ENCODE results near the gene SLC6A12. TPM values are rescaled to one million over a fixed set of nuclear protein-coding genes. Genes with fewer than 3 reads are reported as not detected.
A peak's percentile ranks its signal among the peaks of the same experiment; 100 is the strongest.
"Not testable (repeated sequence)": the region's sequence is repeated elsewhere in the genome, so short reads cannot be mapped to it uniquely, and the experiment has no call there.

Gene SLC6A12
- total RNA-seq, 1 donor from 2014 or later, result 6.9 TPM

DNA sequence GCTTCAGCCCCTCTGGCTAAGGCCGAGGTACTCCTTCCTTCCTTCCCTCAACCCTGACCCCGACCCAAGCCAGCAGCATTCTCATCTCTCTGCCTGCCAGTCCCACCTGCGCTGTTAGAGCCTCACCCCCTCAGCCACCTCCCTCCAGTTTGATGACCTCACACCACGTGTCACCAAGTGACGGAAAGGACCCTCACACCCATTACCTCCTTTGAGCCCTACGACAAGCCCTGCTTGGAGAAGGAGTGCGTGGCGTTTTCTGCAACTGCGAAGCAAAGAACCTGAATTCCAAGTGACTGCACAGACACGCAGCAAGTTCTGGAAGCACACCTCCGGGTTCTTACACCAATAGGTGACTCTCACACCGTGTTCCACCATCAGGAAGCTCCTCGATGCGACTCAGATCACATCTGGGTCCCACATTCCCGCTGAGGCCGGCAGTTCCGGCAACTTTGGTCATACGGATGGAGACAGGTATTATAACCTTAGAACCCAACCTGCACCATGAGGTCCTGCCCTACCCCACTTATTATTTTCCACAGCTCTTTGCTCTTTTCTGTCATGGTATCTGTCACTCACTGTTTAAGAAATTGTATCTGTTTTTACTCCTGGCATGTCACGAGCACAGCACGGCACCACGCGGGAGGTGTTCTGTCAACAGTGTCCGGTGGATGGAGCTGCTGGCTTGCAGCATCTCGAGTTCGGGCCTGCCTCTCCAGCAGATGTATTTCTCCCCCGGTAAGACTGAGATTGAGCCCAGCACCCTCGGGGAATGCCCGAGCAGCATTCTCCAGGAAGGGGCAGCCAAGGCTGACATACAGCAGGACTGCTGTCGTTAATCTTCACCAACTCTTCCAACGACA is 5.0 kb upstream of the SLC6A12 start:
- DNase-seq (ENCODE audit: low spot score in 2 of 2) (no peak), FAIRE-seq (no peak)

GRCh38 chr12:218221-218620 is 4.3 kb upstream of the SLC6A12 start:
- FAIRE-seq (no peak), DNase-seq (ENCODE audit: low spot score in 2 of 2) (no peak)

GRCh38 chr12:217029-217428 is 3.1 kb upstream of the SLC6A12 start:
- not testable (repeated sequence) for DNase-seq (ENCODE audit: low spot score in 2 of 2); FAIRE-seq

- DNase-seq (ENCODE audit: low spot score in 2 of 2), result no peak
- FAIRE-seq, result no peak
Observed at GRCh38 chr12:215116-215515, 1.2 kb upstream of the SLC6A12 start.

DNA sequence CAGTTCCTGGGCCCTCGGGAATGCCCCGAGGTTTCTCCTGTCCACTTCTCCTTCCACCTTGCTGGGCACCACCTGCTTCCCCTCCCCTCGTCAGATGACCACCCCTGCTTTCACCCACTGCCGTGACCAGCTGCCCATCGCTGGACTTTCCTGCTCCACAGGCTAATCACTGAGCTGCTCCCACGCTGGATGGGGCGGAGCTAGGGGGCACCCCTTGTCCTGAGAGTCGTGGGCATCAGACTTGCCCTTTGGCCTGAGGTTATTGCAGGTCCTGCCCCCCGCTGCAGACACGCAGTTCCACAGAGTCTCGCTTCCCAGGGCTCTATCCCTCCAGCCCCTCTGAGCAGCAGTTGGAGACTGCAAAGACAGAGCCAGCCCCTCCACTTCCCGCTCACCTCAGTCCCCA is 427 bp downstream of the SLC6A12 start:
- FAIRE-seq, result no peak
- no peak for DNase-seq (ENCODE audit: low spot score in 2 of 2)

DNA sequence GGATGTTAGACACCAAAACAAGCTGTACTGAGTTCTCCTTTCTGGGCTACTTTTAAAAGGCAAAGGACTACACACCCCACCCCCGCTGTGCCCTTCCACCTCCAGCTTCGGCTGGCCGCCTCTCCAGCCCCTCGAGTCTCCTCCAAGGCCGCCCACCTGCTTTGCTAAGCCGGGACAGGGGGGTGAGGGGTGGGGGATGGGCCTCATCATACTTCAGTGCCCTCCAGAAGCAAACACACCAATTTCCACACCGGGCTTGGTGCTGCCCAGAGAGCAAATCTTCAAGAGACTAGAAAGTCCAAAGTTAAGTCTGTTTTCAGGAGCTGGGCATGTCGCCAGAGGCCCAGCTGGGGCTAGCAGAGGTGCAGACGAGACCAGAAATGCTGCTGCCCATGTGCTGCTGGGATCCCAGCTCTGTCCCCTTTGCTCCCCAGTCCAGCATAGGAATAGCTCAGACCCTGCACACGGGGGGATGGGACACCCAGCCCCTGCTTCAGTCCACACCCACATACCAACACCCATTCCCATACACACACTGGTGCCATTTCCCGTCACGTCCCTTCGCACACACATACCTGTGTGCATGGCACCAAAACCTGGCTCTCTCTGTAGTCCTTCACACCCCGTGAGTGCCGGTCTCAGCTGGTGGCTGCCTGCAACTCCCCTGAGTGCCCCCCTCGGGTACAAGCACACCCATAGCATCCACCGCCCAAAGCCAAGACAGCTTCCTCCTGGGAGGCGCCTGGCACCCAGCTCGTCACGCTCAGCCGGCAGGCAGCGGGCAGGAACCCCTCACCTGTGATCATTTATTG is 1.0 kb downstream of the SLC6A12 start:
- DNase-seq (ENCODE audit: low spot score in 2 of 2) (no peak), FAIRE-seq (no peak)

DNA sequence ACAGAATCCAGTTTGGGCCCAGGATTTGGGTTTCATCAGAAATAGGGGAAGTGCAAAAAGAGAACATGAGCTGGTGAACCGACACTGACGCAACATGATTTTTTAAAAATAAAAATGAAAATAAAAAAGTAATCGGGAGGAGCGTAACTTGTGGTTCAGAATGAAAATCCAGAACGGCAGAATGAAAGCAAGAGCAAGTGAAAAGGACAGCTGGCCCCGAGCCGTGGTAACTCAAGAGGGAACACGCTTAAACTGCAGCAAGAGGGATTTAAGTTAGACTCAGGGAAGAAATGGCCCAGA is 1.6 kb downstream of the SLC6A12 start:
- FAIRE-seq (no peak), DNase-seq (ENCODE audit: low spot score in 2 of 2) (no peak)

- FAIRE-seq (no peak), DNase-seq (ENCODE audit: low spot score in 2 of 2) (no peak)
Observed at GRCh38 chr12:211639-212414, 2.1 kb downstream of the SLC6A12 start.

DNA sequence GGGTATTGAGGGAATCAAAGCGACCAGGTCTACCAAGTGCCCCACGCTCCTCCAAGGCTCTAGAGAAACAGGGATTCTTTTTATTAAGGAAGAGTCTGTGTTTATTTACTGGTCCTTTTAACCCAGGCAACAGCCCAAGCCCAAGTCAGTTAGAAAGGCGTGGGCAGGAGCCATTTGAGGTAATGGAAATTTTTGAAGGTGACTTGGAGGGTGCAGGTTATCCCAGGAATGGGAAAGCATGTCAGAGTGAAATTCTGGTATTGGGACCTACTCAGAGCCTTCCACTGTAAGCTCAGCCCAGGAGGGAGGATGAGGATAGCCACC is 2.9 kb downstream of the SLC6A12 start:
- no peak for FAIRE-seq

DNA sequence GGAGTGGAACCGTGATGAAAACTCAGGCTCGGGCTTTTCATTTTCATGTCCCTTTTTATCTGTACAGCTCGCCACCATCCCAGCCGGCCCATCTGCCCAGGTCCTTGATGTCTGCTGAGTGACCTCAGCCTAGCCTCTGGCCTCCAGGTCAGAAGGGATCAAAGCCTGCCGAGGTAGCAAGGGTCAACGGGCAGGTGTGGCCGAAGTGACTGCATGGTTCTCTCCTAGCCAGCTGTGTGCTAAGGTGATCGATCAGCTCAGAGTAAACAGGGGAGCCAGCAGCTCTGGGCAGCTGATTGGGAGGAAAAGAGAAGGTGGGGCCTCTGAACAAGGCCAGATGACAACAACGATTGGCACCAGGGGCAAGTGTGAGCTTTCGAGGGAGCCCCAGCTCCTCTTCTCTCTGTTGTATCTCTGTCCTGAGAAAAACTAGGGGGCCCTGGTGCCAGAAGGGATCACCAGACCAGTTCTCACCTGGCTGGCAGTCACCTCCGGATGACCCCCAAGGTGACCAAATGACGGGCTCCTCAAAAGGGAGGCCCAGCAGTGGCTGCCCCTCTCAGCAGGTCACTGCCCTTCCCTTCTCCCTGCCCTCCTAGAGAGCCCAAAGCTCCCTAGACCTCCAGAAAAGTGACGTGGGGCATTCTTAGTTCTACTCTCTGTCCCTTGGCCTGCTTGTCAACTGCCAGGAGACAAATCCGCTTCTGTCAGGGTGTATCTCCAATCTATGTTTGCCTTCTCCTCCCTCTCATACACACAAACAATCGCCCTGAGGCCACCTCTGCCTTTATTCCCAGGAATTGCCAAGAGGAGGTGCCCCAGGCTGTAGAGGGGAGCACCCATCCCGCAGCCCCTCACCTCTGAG is 3.4 kb downstream of the SLC6A12 start:
- no peak for DNase-seq (ENCODE audit: low spot score in 2 of 2)
- FAIRE-seq, result no peak

More for the DNA sequence above, 2.9 kb downstream of the SLC6A12 start:
- DNase-seq (ENCODE audit: low spot score in 2 of 2), result no peak

GRCh38 chr12:209851-210250 is 4.1 kb downstream of the SLC6A12 start:
- DNase-seq (ENCODE audit: low spot score in 2 of 2), result no peak
- FAIRE-seq, result no peak

GRCh38 chr12:209246-209645 is 4.7 kb downstream of the SLC6A12 start:
- no peak for FAIRE-seq

DNA sequence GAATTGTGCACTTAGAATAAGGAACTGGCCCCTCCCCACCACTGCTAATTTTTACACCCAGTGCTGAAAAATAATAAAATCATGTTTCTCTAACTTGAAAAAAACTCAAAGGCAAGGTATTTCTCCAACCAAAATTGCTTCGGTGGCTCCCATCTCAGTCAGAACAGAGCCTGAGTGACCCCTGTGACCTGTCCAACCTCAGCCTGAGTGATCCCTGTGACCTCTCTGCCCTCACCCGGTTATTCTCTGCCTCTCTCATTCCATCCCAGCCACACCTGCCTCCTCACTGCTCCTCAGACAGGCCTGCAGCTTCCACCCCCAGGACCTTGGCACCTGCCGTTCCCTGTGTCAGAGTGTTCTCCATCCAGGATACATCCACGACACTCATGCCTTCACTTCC is 5.1 kb downstream of the SLC6A12 start:
- DNase-seq (ENCODE audit: low spot score in 2 of 2) (no peak), FAIRE-seq (no peak)

More at GRCh38 chr12:209246-209645, 4.7 kb downstream of the SLC6A12 start:
- no peak for DNase-seq (ENCODE audit: low spot score in 2 of 2)

- FAIRE-seq (no peak), DNase-seq (ENCODE audit: low spot score in 2 of 2) (no peak)
Observed at GRCh38 chr12:207804-208203, 6.2 kb downstream of the SLC6A12 start.

DNA sequence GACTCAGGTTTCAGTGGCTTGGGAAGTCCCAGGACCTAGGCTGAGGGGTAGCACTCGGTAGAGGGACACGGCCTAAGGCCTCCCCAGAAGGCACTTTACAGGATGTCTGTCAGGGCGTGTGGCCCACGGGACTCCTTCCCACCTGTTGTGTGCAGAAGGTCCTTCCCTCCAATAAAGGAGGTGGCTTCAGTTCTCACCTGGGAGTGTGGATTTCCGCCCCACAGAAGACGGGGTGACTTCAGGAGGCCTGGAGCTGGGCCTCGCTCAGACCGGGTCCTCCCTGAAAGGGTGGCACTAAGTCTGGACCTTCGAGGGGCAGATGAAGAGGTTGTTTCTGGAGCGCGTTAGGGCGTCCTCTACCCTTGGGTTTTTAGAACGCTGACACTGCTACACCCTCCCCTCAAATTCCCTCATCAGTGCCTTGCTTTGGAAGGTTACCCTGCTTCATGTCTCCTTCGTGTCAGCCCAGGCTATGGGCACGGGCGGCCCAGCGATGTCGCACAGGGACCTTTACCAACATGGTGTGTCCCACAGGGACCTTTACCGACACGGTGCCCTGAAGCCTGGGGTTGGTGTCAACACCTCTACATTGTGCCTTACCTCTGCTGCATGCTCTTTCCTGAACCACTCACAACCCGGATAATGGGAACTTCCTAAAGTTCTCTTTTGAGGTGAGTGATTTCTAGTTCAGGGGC is 7.1 kb downstream of the SLC6A12 start:
- FAIRE-seq, result no peak

GRCh38 chr12:205026-205425 is 8.9 kb downstream of the SLC6A12 start:
- DNase-seq (ENCODE audit: low spot score in 2 of 2), result no peak
- no peak for FAIRE-seq

More for the DNA sequence above, 7.1 kb downstream of the SLC6A12 start:
- no peak for DNase-seq (ENCODE audit: low spot score in 2 of 2)

- FAIRE-seq (no peak), DNase-seq (ENCODE audit: low spot score in 2 of 2) (no peak)
Observed at GRCh38 chr12:204261-204678, 9.7 kb downstream of the SLC6A12 start.

DNA sequence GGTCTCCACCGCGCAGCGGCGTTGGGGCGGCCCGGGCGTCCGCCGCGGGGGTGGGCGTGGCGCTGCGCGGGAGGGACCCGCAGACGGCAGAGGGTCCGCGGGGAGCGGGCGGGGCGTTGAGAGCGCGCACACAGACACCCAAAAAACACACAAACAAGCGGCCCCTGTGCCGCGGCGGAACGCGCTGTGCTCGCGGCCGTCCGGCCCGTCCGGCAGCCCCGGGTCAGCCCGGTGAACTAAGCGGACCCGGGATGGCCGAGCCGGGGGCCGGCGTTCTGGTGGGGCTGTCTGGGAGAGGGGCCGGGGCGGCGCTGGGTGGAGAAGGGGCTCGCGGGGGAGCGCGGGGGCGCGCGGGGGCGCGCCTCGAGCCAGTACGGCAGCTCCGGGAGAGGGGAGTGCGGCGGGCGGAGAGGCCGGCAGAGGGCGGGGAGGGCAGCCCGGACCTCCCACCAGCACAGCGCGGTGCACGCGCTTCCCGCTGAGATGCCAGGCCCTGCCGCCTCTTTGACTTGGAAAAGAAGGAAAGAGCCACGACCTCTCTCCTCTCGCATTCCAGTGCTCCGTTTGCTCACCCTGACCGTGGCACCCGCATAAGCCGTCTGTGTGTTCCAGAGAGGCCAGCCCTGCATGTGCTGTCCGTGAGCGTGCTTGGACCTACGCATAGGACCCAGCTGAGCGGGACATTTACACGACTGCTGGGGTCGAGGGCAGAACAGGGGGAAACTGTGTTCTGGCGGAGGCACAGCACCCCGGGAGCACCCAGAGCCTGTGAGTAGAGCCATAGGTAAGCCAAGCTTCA is 10.3 kb downstream of the SLC6A12 start:
- FAIRE-seq, result no peak
- DNase-seq (ENCODE audit: low spot score in 2 of 2), result peak; percentile 64 to 73

- FAIRE-seq, result no peak
Observed at GRCh38 chr12:203074-203461, 10.9 kb downstream of the SLC6A12 start.

More at GRCh38 chr12:203074-203461, 10.9 kb downstream of the SLC6A12 start:
- no peak for DNase-seq (ENCODE audit: low spot score in 2 of 2)

All from frontal cortex (tissue), 4 donors.